ENCODE data around the gene CACNA1I.

GRCh38 chr22:39536711-39537110, 33.8 kb upstream of the CACNA1I start:
- no peak for TF ChIP-seq CTCF (IDR thresholded peaks at IDR 0.05)
- no peak for TF ChIP-seq ZFX (IDR thresholded peaks at IDR 0.05; ENCODE audit: borderline replicate concordance)

Measured in 22Rv1 (cell line).